Inflammatory macrophage (primary cell): ENCODE measurements around the gene C1QTNF12.
A peak's percentile ranks its signal among the peaks of the same experiment; 100 is the strongest.

ENCODE experiments used
- DNase-seq, 2 donors: peaks; one replicate each; pipeline ENCODE4 v3.0.0-alpha.2; 2020 to 2022

The C1QTNF12 gene

GRCh38 chr1:1281533-1282321, 35.2 kb upstream of the C1QTNF12 start:
- peak in 1 of 2 donors; percentile 32 for DNase-seq

- DNase-seq = no peak
Measured at GRCh38 chr1:1280782-1281481, 34.4 kb upstream of the C1QTNF12 start.

GRCh38 chr1:1279028-1279427, 32.5 kb upstream of the C1QTNF12 start:
- DNase-seq = no peak

- DNase-seq = no peak
Measured at GRCh38 chr1:1278620-1279019, 32.1 kb upstream of the C1QTNF12 start.

GRCh38 chr1:1275836-1276235, 29.3 kb upstream of the C1QTNF12 start:
- no peak for DNase-seq

GRCh38 chr1:1274931-1275431, 28.5 kb upstream of the C1QTNF12 start:
- DNase-seq = no peak

- no peak for DNase-seq
Measured at GRCh38 chr1:1274299-1274930, 27.9 kb upstream of the C1QTNF12 start.

- peak; percentile 81 to 93 for DNase-seq
Measured at GRCh38 chr1:1273512-1274298, 27.2 kb upstream of the C1QTNF12 start, which contains the start of gene UBE2J2. Gene UBE2J2, minus strand, starts transcription at chr1:1273854. Its CDS starts 5,862 bp downstream, at chr1:1267992.

GRCh38 chr1:1273209-1273511, 26.6 kb upstream of the C1QTNF12 start:
- peak; percentile 5 to 43 for DNase-seq

- no peak for DNase-seq
Measured at GRCh38 chr1:1272341-1273208, 26.1 kb upstream of the C1QTNF12 start.

- no peak for DNase-seq
Measured at GRCh38 chr1:1270813-1271212, 24.3 kb upstream of the C1QTNF12 start.

- no peak for DNase-seq
Measured at GRCh38 chr1:1268284-1268682, 21.8 kb upstream of the C1QTNF12 start.

- DNase-seq = no peak
Measured at GRCh38 chr1:1267488-1268283, 21.2 kb upstream of the C1QTNF12 start.

GRCh38 chr1:1264868-1265272, 18.3 kb upstream of the C1QTNF12 start:
- no peak for DNase-seq

GRCh38 chr1:1264026-1264425, 17.5 kb upstream of the C1QTNF12 start:
- DNase-seq = no peak

- no peak for DNase-seq
Measured at GRCh38 chr1:1262758-1263157, 16.2 kb upstream of the C1QTNF12 start.

- DNase-seq = no peak
Measured at GRCh38 chr1:1262071-1262470, 15.5 kb upstream of the C1QTNF12 start.

GRCh38 chr1:1260843-1261560, 14.5 kb upstream of the C1QTNF12 start:
- DNase-seq = no peak

GRCh38 chr1:1259951-1260600, 13.6 kb upstream of the C1QTNF12 start:
- peak in 1 of 2 donors; percentile 25 for DNase-seq

- no peak for DNase-seq
Measured at GRCh38 chr1:1259540-1259939, 13.0 kb upstream of the C1QTNF12 start.
